ENCODE data around the gene TOMM22.

Gene TOMM22

DNA sequence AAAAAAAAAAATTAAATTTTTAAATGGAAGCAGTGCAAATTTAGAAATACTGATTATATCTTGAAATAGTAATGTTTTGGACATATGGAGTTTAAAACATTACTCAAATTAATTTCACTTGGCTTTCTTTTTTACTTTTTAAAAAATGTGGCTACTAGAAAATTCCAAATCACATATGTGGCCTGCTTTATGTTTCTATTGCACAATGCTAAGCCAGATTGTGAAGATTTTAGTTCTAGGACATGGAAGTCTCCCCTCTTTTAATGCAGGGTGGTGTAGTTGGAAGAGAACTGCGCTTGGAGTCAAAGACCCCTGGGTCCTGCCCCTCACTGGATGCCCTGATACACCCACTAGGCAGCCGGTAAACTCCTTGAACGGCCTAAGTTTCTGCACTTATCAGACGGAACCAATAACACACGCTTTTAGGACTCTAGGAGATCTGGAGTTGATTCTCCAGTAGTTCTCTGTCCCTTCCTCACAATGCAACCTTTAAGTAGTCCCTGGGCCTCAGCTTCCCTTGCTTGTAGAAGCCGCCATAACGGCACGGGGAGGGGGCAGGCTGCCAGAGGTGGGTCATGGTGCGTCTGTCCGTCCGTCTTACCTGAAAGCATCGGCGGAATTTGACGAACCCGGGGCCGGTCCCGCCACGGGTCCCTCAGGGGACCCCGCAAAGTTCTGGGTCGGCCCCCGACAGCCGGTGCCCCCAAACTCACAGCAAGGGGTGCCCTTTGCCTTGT is 26.1 kb upstream of the TOMM22 start:
- no peaks in the 10 kb centered on the region for H3K36me3 ChIP-seq (ENCODE audit: insufficient read depth, low read length)
- H3K9me2 ChIP-seq (replicated peaks; ENCODE audit: low read depth, low read length) = no peaks in the 10 kb centered on the region
- no peaks in the 10 kb centered on the region for H3F3A ChIP-seq (ENCODE audit: low read depth)
- peaks cover 6% of the 10 kb centered on the region for H4K20me1 ChIP-seq (ENCODE audit: insufficient read depth, low read length, poor library complexity, severe bottlenecking)
- H3K4me1 ChIP-seq (ENCODE audit: insufficient read depth, low read length, poor library complexity, severe bottlenecking) = peaks cover 13% of the 10 kb centered on the region
- peak overlapping the region; percentile 97 for H2AFZ ChIP-seq (ENCODE audit: low read length)
- H3K4me2 ChIP-seq (ENCODE audit: low read depth, low read length, poor library complexity, severe bottlenecking) = peak overlapping the region; percentile 96
- no peaks in the 10 kb centered on the region for H3K27me3 ChIP-seq (ENCODE audit: insufficient read depth, low read length, poor library complexity, severe bottlenecking)
- peak overlapping the region; percentile 89 for H3K4me3 ChIP-seq (ENCODE audit: low read length, poor library complexity, severe bottlenecking)
- peak overlapping the region; percentile 76 for H3K9ac ChIP-seq (ENCODE audit: low read depth, low read length, poor library complexity, severe bottlenecking)
- TF ChIP-seq, protein P1, sequence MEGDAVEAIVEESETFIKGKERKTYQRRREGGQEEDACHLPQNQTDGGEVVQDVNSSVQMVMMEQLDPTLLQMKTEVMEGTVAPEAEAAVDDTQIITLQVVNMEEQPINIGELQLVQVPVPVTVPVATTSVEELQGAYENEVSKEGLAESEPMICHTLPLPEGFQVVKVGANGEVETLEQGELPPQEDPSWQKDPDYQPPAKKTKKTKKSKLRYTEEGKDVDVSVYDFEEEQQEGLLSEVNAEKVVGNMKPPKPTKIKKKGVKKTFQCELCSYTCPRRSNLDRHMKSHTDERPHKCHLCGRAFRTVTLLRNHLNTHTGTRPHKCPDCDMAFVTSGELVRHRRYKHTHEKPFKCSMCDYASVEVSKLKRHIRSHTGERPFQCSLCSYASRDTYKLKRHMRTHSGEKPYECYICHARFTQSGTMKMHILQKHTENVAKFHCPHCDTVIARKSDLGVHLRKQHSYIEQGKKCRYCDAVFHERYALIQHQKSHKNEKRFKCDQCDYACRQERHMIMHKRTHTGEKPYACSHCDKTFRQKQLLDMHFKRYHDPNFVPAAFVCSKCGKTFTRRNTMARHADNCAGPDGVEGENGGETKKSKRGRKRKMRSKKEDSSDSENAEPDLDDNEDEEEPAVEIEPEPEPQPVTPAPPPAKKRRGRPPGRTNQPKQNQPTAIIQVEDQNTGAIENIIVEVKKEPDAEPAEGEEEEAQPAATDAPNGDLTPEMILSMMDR (conservative IDR thresholded peaks at IDR 0.05; ENCODE audit: low read length) = no peak
- no peak for TF ChIP-seq EZH2phosphoT487 (IDR thresholded peaks at IDR 0.05; ENCODE audit: borderline replicate concordance)
- peaks cover 6% of the 10 kb centered on the region; the same call in 1 of the 2 replicates for H3K79me2 ChIP-seq (ENCODE audit: insufficient read depth, low read length)
- no peaks in the 10 kb centered on the region for H3K9me3 ChIP-seq (ENCODE audit: insufficient read depth, low read depth, low read length)

DNA sequence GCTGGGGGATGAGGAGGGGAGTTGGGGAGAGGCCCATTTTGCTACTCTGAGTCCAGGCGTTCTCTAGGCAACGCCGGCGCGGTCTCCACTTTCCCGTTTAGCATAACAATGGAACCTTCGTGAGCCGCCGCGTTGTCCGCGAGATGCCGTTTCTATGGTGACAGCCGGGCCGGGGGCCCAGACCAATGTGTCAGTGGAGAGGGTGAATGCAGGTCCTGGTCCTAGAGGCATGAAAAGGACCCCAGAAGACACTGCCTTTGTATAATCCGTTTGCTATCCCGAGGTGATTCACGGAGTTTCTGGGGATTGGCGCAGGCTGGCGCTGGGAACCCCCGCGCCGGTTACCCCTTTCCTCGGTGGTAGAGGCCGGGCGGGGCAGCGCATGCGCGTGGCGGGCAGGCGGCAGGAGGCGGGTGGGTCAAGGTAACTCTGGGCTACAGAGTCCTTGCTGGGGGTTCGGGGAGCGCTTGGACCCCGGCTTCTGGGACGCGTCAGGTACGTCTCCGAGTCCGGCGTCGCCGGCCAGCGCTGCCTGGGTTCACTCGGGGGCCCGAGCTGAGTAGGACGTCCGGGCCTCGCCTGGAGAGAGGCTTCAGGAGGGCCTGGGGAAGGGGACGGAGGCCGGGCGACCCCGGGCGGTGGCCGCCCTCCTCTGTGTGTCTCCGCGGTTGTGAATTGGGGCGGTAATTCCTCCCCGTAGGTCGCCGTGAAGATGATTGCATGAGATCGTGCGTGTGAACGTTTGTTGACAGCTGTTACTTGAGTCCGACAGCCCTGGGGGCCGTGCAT is 25.3 kb upstream of the TOMM22 start, which contains the start of the genes CBY1 and FAM227A:
CBY1 (plus strand) TSS at position 383 of the 789 bp plus-strand sequence. CDS start 11,417 bp downstream, outside the sequence.
FAM227A (minus strand) TSS at position 137 of the 789 bp plus-strand sequence. CDS start 6,224 bp downstream, outside the sequence.
- Histone ChIP-seq H3K9me2 (replicated peaks; ENCODE audit: low read depth, low read length) (no peaks in the 10 kb centered on the region), H3F3A (ENCODE audit: low read depth) (no peaks in the 10 kb centered on the region), H3K79me2 (ENCODE audit: insufficient read depth, low read length) (peaks cover 6% of the 10 kb centered on the region; the same call in 1 of the 2 replicates), H3K9ac (ENCODE audit: low read depth, low read length, poor library complexity, severe bottlenecking) (peak within 1 kb of the TSS; percentile 76), H3K36me3 (ENCODE audit: insufficient read depth, low read length) (no peaks in the 10 kb centered on the region), H4K20me1 (ENCODE audit: insufficient read depth, low read length, poor library complexity, severe bottlenecking) (peaks cover 6% of the 10 kb centered on the region), H3K9me3 (ENCODE audit: insufficient read depth, low read depth, low read length) (no peaks in the 10 kb centered on the region), H3K4me3 (ENCODE audit: low read length, poor library complexity, severe bottlenecking) (peak within 1 kb of the TSS; percentile 89), H3K4me1 (ENCODE audit: insufficient read depth, low read length, poor library complexity, severe bottlenecking) (peaks cover 13% of the 10 kb centered on the region), H3K27me3 (ENCODE audit: insufficient read depth, low read length, poor library complexity, severe bottlenecking) (no peaks in the 10 kb centered on the region), H3K4me2 (ENCODE audit: low read depth, low read length, poor library complexity, severe bottlenecking) (peak within 1 kb of the TSS; percentile 96), H2AFZ (ENCODE audit: low read length) (peak within 1 kb of the TSS; percentile 97)
- TF ChIP-seq EZH2phosphoT487 (IDR thresholded peaks at IDR 0.05; ENCODE audit: borderline replicate concordance) = no peak
- TF ChIP-seq, protein P1 (conservative IDR thresholded peaks at IDR 0.05; ENCODE audit: low read length) = no peak

DNA sequence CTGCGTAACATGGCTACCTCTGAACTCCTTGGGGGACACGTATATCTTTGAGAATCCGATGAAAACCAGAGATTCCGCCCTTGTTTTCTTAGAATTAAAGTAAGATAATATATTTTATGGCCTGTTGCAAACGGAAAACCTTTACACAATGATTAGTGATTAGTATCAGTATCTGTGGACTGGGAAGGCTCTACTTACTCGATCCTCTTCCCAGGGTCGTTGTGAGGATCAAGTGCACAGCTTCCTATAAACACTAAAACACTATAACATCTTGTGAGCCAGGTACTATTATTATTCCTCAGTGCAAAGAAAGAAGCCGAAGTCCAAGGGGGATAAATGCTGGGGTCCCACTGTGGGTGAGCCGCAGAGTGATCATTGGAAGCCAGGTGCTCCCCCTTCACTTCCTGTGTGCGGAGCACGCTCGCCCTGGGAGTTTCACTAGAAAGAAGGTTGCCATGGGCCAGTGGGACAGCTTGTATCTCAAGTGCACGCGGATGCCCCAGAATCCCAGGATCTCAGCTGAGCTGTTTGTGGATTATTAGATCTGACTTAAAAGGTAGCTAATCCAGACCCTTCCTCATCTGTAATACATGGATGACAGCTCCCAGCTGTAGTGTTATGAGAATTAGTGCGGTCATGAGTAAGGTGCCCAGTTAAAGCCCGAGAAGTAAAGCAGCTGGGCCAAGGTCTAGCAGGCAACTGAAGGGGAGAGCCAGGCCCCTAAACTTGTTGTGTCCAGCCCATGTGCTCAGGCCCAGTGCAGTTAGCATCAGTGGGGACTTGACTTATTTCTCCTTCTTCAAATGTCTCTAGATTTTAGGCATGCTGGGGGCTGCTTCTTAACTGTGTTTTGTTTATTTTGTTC is 24.5 kb upstream of the TOMM22 start:
- Histone ChIP-seq H3K9me2 (replicated peaks; ENCODE audit: low read depth, low read length) (no peaks in the 10 kb centered on the region), H3K79me2 (ENCODE audit: insufficient read depth, low read length) (peaks cover 6% of the 10 kb centered on the region; the same call in 1 of the 2 replicates), H3K9me3 (ENCODE audit: insufficient read depth, low read depth, low read length) (no peaks in the 10 kb centered on the region), H3K4me2 (ENCODE audit: low read depth, low read length, poor library complexity, severe bottlenecking) (peak overlapping the region; percentile 96), H2AFZ (ENCODE audit: low read length) (peak overlapping the region; percentile 97), H3K4me3 (ENCODE audit: low read length, poor library complexity, severe bottlenecking) (peak overlapping the region; percentile 89), H3K36me3 (ENCODE audit: insufficient read depth, low read length) (no peaks in the 10 kb centered on the region), H3K27me3 (ENCODE audit: insufficient read depth, low read length, poor library complexity, severe bottlenecking) (no peaks in the 10 kb centered on the region), H3K9ac (ENCODE audit: low read depth, low read length, poor library complexity, severe bottlenecking) (peak overlapping the region; percentile 76), H3F3A (ENCODE audit: low read depth) (no peaks in the 10 kb centered on the region), H3K4me1 (ENCODE audit: insufficient read depth, low read length, poor library complexity, severe bottlenecking) (peaks cover 13% of the 10 kb centered on the region), H4K20me1 (ENCODE audit: insufficient read depth, low read length, poor library complexity, severe bottlenecking) (peaks cover 6% of the 10 kb centered on the region)
- no peak for TF ChIP-seq EZH2phosphoT487 (IDR thresholded peaks at IDR 0.05; ENCODE audit: borderline replicate concordance)
- TF ChIP-seq, protein P1 (conservative IDR thresholded peaks at IDR 0.05; ENCODE audit: low read length) = no peak

Data from Loucy (cell line).